Fibroblast of the aortic adventitia (primary cell): ENCODE measurements around the gene PHEX. TPM values are rescaled to one million over a fixed set of nuclear protein-coding genes. Genes with fewer than 3 reads are reported as not detected.
A peak's percentile ranks its signal among the peaks of the same experiment; 100 is the strongest.

Source experiments
- DNase-seq: peaks from one replicate; pipeline ENCODE4 v3.0.0-alpha.2; 2010; ENCODE audit warnings: low read depth
- H3K4me3 ChIP-seq: 2 replicates; pipeline ENCODE4 v1.5.1; 2011; ENCODE audit warnings: low read depth, mild to moderate bottlenecking, control low read depth, low read length, moderate library complexity
- CTCF ChIP-seq: IDR thresholded peaks from 2 replicates; pipeline ENCODE4 v1.5.1; 2011; ENCODE audit warnings: mild to moderate bottlenecking, low read length, control low read depth, inconsistent platforms; ENCODE audit not compliant: insufficient read depth
- total RNA-seq: library from RNA; depleted of rRNA; stranded (reverse); fragments of >200 nt; gene quantifications from 2 replicates; pipeline ENCODE4 v1.2.3, GENCODE V29; 2012; ENCODE audit warnings: low replicate concordance

The PHEX gene
- total RNA-seq, 1 donor: 6.7 TPM

DNA sequence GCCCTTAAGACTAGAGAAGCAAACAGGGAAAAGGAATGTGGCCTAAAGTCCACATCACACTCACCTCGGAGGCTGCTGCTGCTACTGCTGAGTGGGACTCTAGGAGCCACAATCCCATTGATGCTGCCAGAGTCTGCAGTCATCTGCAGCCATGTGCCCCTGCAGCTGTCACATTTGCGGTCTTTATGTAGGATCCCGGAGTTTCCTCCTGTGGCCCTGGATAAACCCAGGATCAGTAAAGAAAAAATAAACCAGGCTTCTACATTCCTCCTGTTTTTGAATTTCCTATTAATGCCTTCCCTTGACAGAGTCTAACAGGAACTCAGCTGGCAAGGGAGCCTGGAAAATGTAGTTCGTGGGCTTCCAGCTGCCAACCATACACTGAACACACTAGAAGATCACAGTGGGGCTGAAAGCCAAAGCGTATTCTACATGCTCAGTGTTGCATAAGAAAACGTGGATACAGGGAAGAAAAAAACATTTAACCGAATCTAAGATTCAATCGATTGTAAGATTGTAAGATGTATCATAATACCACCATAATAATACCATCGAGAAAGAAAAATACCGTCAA is 10.3 kb upstream of the PHEX start:
- no peak for TF ChIP-seq CTCF
- DNase-seq: no peak
- H3K4me3 ChIP-seq: no peak overlapping the region

GRCh38 chrX:22024577-22024976 is 7.5 kb upstream of the PHEX start:
- no peak for TF ChIP-seq CTCF
- no peak for DNase-seq
- H3K4me3 ChIP-seq: no peak overlapping the region

DNA sequence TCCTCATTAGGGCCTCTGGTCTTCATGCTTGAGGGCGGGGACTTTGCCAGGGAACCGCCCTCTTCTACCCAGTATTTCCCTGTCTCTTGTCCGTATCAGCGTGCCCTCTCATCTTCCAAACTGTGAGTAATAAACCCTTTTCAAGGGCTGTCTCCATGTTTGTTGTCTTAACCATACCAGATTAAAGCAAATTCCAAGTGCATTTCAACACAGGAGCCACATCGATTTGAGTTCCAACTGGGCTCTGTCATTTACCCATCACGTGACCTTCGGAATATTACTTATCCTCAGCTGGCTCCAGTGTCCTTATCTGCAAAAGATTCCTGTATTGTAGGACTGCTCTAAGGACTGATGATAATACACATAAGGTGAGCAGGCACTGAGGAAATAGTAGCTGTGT is 6.4 kb upstream of the PHEX start:
- peak; percentile 9 for DNase-seq
- H3K4me3 ChIP-seq: no peak overlapping the region
- TF ChIP-seq CTCF: no peak

- no peak for TF ChIP-seq CTCF
- no peak overlapping the region for H3K4me3 ChIP-seq
- no peak for DNase-seq
Observed at GRCh38 chrX:22026731-22027130, 5.4 kb upstream of the PHEX start.

GRCh38 chrX:22032506-22032905 is 381 bp downstream of the PHEX start:
- H3K4me3 ChIP-seq: no peak overlapping the region
- DNase-seq: no peak
- TF ChIP-seq CTCF: no peak

DNA sequence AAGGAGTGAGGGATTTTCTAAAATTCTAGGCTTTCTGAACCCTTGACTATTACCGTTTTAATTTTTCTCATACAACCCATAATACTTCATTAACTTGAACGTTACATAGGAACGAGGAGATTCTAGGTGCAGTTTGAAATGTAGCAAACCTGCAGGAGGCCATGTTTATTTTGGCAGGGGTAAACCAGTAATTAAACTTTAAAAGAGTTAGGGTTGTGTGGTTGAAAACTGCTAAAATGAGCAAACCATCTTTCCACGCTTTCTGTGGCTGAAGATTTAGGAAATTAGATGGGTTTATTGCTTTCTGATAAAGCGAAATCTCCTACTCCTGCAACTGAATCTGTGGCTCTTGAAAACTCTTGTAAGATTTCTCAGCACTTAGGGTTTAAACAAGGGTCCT is 1.7 kb downstream of the PHEX start:
- no peak for DNase-seq

More for the DNA sequence above, 1.7 kb downstream of the PHEX start:
- no peak overlapping the region for H3K4me3 ChIP-seq
- TF ChIP-seq CTCF: no peak
